Type B pancreatic cell (in vitro differentiated cells): ENCODE measurements around the gene MICU1. TPM values are rescaled to one million over a fixed set of nuclear protein-coding genes. Genes with fewer than 3 reads are reported as not detected.

Experiments used
- DNase-seq: peaks from one replicate; pipeline ENCODE4 v3.0.0; 2021; ENCODE audit warnings: mixed read lengths; ENCODE audit not compliant: unreplicated experiment; ENCODE audit errors: extremely low spot score
- H3K27ac Mint-ChIP-seq: 2 replicates; pipeline ENCODE4 v1.8.0; 2021; ENCODE audit warnings: mild to moderate bottlenecking, mixed read lengths
- H3K27me3 Mint-ChIP-seq: 2 replicates; pipeline ENCODE4 v1.8.0; 2021; ENCODE audit warnings: mixed read lengths
- H3K36me3 Mint-ChIP-seq: 2 replicates; pipeline ENCODE4 v1.8.0; 2021; ENCODE audit warnings: mixed read lengths
- H3K4me1 Mint-ChIP-seq: one replicate; pipeline ENCODE4 v1.8.0; 2021; ENCODE audit warnings: mixed read lengths; ENCODE audit not compliant: unreplicated experiment
- H3K4me3 Mint-ChIP-seq: 2 replicates; pipeline ENCODE4 v1.8.0; 2021; ENCODE audit warnings: mild to moderate bottlenecking, mixed read lengths
- H3K9me3 Mint-ChIP-seq: 2 replicates; pipeline ENCODE4 v1.8.0; 2021; ENCODE audit warnings: mixed read lengths
- total RNA-seq: library from RNA; stranded (reverse); gene quantifications from 2 replicates; pipeline ENCODE4 v1.2.1, GENCODE V29; 2021; ENCODE audit warnings: low replicate concordance
- TF ChIP-seq, protein P1 (sequence below): fragments of 200-600 bp; sonication (generic); conservative IDR thresholded peaks from 2 replicates; pipeline ENCODE4 v1.5.0; 2021; ENCODE audit warnings: antibody characterized with exemption, mild to moderate bottlenecking

The MICU1 gene
- total RNA-seq, 1 donor from 2014 or later: 40.3 TPM

DNA sequence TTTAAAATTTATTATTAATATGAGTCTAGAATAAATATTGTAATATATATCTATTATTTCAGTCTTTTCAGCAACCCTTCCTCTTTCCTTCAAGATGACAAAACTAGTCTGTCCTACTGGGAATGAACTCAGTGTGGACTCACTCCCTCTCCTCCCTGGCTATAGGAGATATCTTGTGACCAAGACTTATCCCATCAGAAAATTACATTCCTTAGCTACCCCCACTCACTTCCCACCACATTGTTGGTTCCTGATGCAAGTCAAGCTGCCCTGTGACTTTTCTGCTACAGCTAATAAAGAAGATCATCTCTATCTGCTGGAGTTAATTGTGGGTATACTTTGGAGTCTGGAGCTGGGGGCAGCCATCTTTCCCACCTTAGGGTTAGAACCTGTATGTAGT is 38.1 kb upstream of the MICU1 start:
- no peaks in the 10 kb centered on the region for H3K9me3 Mint-ChIP-seq
- H3K4me1 Mint-ChIP-seq: no peaks in the 10 kb centered on the region
- H3K36me3 Mint-ChIP-seq: no peaks in the 10 kb centered on the region
- no peaks in the 10 kb centered on the region for H3K27me3 Mint-ChIP-seq
- H3K4me3 Mint-ChIP-seq: no peak overlapping the region
- H3K27ac Mint-ChIP-seq: no peak overlapping the region
- DNase-seq: no peak
- TF ChIP-seq, protein P1, sequence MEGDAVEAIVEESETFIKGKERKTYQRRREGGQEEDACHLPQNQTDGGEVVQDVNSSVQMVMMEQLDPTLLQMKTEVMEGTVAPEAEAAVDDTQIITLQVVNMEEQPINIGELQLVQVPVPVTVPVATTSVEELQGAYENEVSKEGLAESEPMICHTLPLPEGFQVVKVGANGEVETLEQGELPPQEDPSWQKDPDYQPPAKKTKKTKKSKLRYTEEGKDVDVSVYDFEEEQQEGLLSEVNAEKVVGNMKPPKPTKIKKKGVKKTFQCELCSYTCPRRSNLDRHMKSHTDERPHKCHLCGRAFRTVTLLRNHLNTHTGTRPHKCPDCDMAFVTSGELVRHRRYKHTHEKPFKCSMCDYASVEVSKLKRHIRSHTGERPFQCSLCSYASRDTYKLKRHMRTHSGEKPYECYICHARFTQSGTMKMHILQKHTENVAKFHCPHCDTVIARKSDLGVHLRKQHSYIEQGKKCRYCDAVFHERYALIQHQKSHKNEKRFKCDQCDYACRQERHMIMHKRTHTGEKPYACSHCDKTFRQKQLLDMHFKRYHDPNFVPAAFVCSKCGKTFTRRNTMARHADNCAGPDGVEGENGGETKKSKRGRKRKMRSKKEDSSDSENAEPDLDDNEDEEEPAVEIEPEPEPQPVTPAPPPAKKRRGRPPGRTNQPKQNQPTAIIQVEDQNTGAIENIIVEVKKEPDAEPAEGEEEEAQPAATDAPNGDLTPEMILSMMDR: no peak

DNA sequence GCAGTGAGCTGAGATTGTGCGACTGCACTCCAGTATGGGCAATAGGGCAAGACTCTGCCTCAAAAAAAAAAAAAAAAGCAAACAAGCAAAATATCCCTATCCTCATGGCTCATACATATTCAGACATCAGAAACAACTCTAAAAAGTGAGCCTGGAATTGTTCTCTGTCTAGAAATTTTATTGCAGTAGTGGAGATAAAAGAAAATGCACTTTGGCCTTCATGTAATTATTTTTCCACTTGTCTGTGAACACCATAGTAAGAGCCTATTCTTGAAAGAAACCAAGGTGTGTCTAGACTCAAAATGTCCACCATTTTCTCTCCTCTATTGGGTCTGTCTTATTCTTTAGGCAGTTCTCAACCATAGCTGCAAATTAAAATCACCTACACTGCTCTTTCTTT is 35.6 kb upstream of the MICU1 start:
- no peaks in the 10 kb centered on the region for H3K9me3 Mint-ChIP-seq
- H3K4me3 Mint-ChIP-seq: no peak overlapping the region
- H3K4me1 Mint-ChIP-seq: no peaks in the 10 kb centered on the region
- DNase-seq: no peak
- H3K27me3 Mint-ChIP-seq: no peaks in the 10 kb centered on the region
- H3K27ac Mint-ChIP-seq: no peak overlapping the region
- TF ChIP-seq, protein P1: no peak
- no peaks in the 10 kb centered on the region for H3K36me3 Mint-ChIP-seq

DNA sequence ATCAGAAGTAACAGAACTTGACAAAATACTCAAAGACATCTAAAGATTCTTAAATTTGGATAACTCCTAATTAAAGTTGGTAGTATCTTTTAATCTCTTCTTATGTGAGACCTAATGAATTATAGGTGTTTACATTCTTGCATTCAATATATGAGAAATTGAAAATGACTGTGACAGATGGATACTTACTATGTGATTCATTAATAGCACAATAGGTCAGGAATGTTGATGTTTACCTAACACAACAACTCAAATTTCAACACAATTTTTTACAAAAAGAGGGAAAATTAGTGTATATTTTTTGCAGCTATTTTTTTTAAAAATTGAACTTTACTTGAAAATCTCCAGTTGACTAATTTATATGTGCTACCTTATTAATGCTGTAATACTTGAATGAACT is 34.3 kb upstream of the MICU1 start:
- Mint-ChIP-seq H3K4me3 (no peak overlapping the region), H3K4me1 (no peaks in the 10 kb centered on the region), H3K36me3 (no peaks in the 10 kb centered on the region), H3K9me3 (no peaks in the 10 kb centered on the region), H3K27ac (no peak overlapping the region), H3K27me3 (no peaks in the 10 kb centered on the region)
- DNase-seq: no peak
- TF ChIP-seq, protein P1: no peak

DNA sequence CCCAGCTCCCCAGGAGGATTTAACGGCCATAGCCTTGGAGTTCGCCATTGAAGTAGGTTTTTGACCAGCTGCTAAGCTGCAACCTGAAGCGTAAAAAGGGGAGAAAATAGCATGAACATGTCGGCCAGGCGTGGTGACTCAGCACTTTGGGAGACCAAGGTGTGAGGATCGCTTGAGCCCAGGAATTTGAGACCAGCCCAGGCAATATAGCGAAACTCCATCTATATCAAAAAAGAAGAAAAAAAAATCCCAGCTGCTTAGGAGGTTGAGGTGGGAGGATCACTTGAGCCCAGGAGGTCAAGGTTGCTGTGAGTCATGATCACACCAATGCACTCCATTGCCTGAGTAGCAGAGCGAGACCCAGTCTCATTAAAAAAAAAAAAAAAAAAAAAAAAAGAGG is 33.8 kb upstream of the MICU1 start:
- TF ChIP-seq, protein P1: no peak
- no peak overlapping the region for H3K4me3 Mint-ChIP-seq
- H3K9me3 Mint-ChIP-seq: no peaks in the 10 kb centered on the region
- no peak overlapping the region for H3K27ac Mint-ChIP-seq
- no peak for DNase-seq
- H3K36me3 Mint-ChIP-seq: no peaks in the 10 kb centered on the region
- no peaks in the 10 kb centered on the region for H3K27me3 Mint-ChIP-seq
- no peaks in the 10 kb centered on the region for H3K4me1 Mint-ChIP-seq

DNA sequence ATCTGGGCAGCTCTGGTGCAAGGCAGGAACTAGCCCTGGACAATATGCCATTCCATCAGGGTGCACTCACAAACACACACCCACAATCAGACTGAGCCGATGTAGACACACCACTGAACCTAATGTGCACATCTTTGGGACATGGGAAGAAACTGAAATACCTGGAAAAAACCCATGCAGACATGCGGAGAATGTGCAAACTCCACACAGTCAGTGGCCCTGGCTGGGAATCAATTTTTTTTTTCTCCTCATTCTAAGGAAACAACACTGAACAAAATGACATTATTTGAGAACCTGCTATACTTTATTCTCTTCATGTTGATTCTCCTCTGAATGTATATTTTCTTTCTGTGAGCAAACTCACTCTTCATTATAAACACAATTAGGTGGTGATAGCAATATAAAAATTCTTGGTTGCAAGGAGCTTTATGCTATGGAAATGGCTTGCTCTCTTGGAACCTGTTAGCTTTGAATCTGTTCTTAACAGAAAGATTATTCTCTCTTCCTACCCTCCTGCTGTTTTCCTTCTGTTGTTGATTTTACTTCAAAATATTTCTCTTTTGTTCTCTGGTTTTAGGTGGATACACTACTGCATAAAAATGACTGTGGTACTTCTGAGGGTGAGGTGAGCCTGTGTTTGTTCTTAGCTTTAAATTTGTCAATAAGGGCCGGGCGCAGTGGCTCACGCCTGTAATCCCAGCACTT is 33.0 kb upstream of the MICU1 start:
- no peaks in the 10 kb centered on the region for H3K27me3 Mint-ChIP-seq

More for the DNA sequence above, 33.0 kb upstream of the MICU1 start:
- Mint-ChIP-seq H3K36me3 (no peaks in the 10 kb centered on the region), H3K4me1 (no peaks in the 10 kb centered on the region), H3K9me3 (no peaks in the 10 kb centered on the region), H3K4me3 (no peak overlapping the region), H3K27ac (no peak overlapping the region)
- TF ChIP-seq, protein P1: no peak
- no peak for DNase-seq
